GM21576 (cell line): ENCODE data around the gene DNAJC13.

Experiments
- ATAC-seq: cut with Tn5 transposase; IDR thresholded peaks from one replicate; pipeline ENCODE4 v1.9.1; 2021; ENCODE audit warnings: mild to moderate bottlenecking, moderate library complexity; ENCODE audit not compliant: unreplicated experiment

The DNAJC13 gene

DNA sequence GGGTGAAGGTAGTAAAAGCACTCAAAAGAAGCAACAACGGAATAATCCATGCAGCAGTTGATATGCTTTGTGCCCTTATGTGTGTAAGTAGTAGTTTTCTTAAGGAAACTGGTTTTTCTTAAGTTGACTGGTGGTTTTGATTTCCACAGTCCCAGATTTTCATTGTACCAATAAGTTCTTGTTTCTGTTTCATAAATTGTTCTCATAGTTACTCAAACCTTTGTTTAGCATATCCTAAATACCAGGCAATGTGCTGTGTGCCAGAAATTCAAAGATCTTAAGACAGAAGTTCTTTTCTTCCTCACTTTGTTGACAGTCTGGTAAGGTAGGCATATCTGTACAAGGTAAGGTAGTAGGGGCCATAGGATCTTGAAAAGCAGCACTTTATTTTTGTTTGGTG, 40.0 kb downstream of the DNAJC13 start:
- no peak for ATAC-seq

DNA sequence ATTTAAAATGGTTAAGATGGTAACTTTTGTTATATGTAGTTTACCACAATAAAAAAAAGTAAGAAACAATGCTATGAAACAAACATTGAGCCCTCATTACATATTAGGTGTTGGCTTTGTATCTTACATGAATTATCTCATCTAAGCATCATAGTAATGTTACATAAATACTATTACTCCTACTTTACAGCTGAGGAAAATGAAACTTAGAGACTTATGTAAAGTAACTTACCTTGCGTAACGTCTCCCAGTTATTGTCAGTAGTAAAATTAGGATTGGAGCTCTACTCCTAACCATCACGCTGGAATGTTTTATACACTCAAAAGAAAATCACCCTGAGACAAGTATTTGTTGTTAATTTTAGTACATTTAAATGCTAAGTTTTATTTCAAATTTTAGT, 42.2 kb downstream of the DNAJC13 start:
- ATAC-seq, result no peak

DNA sequence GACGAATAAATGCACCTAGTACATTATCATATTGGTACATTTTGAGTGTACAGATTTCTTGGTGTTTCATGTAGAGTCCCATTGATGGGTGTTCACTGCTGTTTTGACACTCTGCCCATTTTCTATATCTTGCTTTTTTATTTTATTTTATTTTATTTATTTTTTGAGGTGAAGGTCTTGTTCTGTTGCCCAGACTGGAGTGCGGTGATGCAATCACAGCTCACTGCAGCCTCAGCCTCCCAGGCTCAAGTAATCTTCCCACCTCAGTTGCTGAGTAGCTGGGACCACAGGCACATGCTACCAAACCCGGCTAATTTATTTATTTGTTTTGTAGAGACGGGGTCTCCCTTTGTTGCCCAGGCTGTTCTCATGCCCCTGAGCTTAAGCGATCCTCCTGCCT, 44.2 kb downstream of the DNAJC13 start:
- ATAC-seq, result no peak

DNA sequence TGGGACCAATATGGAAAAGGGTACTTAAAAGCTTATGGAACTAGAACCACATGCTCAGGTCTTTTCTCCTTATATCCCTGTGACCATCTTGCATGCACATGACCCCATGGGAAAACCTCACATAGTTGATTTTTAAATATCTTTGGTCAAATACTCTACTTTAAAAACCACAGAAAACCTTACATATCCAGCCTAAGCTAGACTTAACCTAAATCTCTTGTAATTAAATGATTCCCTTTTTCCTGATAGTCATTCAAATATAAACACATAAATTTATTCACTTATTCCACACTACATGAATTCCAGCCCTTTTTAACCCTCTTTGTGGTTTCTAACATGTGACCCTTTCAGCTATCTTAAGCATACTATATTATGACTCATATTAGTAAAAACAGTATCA, 46.8 kb downstream of the DNAJC13 start:
- no peak for ATAC-seq

DNA sequence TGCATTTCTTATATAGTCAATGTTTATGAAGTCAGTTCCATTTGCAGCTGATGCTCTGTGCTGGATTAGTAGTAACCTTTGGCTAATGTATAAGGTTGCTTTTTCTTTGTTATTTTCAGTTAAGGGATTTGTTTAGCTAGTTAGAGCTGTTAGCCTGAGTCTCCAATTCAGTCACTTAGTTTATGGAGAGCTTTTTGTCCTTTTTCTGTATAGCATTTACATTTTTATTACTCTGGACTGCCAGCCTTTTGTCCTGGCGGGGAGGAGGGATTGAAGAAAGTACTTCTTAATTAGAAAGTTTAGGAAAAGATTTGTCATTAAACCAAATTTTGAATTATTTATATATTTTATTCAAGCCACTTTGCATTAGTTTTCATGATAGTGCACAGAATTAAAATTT, 52.0 kb downstream of the DNAJC13 start:
- ATAC-seq, result no peak

DNA sequence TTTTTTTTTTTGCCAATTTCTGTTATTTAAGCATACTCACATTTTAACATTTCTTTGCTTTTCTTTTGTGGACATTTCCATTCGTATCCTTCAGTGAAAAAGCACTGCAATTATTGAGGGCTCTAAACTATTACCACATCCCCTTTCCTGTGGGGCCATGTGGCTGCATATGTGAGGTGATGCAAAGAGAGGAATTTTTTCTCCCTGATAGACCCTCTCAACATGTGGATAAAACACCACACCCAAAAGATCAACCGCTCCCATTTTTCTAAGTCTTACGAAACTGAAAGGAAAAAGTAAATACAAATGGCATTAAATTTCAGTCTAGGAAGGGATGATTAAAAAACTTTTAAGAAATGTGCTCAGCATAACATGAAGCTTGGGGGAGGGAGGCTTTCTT, 68.8 kb downstream of the DNAJC13 start:
- ATAC-seq, result no peak

DNA sequence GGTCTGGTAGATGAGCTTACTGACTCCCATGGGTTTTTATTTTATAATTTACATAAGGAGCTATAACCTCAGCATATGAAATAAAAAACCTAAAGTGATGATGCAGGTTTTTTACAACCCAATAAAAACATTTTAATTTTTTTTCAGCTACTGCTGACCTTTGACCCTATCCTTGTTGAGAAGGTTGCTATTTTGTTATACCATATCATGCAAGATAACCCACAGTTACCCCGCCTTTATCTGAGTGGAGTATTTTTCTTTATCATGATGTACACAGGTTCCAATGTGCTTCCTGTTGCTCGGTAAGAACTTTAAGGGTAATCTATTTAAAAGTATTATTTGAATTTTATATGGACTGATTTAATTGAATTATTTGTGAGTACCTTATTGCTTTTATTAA, 70.8 kb downstream of the DNAJC13 start:
- no peak for ATAC-seq

DNA sequence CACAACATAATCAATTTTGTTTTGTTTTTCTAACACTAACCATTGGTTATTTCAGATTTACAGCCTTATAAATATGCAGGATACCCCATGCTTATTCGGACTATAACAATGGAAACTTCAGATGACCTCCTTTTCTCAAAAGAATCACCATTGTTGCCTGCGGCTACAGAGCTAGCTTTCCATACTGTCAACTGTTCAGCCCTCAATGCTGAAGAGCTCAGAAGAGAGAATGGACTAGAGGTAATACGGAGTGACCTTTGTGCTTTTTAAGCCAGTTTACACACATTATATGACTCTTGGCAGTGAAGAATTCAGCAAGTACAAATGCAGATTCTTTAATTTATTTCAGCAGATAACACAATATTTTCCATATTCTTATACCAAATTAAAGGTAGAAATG, 81.8 kb downstream of the DNAJC13 start:
- no peak for ATAC-seq

DNA sequence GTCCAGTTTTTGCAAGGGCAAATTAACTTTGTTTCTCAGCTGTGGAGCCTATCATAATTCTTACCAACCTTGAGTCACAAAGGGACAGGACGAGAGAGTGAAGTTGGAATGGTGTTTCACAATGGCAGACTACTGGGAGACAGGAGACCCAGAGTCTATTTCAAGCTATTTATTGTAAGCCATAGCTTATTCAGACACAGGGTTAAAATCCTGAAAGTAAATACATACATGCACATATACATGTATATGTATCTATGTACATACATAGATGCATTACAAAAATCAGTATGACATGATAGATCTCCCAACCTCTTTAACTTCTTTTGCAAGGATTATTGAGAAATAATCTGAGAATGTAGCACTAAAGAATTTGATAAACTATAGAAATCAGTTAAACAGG, 86.3 kb downstream of the DNAJC13 start:
- no peak for ATAC-seq

DNA sequence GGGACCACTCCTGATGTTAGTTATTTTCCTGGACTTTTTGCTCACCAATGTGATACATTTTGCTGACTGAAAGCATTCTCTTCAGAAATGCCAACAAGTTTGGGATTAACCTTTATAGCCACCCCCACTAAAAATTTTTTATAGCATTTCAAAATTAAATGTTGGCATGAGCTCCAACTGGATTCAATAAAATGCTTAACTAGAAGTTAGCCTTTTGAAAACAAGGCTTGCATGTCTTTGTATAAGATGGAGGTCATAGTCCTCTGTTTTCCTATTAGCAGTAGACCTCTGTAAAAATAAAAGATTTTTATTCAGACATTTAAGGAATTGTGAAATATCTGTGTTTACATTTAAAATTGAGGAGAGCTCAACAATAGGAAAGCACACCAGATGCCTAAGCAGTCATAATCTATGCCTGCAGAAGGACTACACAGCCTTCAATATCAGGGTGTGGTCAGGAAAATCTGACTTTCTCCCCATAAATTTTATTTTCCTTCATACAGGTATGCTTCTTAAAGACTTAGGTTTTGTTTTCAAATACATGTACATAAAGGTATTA, 87.2 kb downstream of the DNAJC13 start:
- ATAC-seq, result no peak

DNA sequence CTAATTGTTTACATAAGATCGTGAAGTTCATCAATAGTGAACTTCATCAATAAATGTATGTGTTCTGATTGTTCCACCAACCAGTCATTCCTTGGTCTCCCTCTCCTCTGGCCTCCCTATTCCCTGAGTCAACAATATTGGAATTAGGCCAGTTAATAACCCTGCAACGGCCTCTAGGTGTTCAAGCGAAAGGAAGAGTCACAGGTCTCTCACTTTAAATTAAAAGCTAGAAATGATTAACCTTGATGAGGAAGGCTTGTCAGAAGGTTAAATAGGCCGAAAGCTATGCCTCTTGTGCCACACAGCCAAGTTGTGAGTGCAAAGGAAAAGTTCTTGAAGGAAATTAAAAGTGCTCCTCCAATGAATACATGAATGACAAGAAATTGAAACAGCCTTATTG, 90.4 kb downstream of the DNAJC13 start:
- ATAC-seq, result no peak

DNA sequence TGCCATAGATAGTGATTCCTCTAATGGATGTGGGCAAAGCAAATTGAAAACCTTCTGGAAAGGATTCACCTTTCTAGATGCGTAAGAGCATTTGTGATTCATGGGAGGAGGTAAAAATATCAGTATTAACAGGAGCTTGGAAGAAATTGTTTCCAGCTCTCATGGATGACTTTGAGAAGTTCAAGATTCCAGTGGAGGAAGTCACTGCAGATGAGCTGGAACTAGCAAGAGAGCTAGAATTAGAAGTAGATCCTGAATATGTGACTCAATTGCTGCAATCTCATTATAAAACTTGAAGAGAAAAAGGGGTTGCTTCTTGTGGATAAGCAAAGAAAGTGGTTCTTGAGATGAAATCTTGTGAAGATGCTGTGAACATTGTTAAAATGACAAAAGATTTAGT, 91.8 kb downstream of the DNAJC13 start:
- ATAC-seq, result no peak

DNA sequence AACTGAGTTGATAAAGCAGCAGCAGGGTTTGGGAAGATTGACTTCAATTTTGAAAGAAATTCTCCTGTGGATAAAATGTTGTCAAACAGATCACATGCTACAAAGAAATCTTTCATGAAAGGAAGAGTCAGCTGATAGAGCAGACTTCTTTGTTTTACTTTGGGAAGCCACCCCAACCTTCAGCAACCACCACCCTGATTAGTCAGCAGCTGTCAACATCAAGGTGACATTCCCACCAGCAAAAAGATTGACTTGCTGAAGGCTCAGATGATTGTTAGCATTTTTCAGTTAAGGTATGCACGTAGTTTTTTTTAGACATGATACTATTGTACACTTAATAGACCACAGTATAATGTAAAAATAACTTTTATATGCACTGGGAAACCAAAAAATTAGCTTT, 92.2 kb downstream of the DNAJC13 start:
- ATAC-seq, result no peak

DNA sequence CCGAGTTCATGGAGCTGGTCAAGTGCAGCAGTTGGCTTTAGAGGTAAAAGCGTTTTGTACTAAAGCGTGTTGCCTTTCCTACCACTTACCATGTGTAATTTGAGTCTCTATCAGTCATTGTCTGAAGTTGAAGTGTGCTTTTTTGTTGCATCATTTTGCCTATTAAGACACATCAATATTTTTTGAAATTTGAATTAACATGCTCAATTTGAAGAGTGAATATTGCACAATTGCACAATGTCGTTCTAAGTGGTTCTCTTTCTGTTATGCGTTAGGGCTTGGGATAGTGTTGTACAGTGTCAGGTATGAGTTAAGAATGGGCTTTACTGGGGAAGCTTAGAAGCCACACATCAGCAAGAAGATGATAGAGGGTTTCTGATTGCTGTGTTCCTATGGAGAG, 95.8 kb downstream of the DNAJC13 start:
- no peak for ATAC-seq

DNA sequence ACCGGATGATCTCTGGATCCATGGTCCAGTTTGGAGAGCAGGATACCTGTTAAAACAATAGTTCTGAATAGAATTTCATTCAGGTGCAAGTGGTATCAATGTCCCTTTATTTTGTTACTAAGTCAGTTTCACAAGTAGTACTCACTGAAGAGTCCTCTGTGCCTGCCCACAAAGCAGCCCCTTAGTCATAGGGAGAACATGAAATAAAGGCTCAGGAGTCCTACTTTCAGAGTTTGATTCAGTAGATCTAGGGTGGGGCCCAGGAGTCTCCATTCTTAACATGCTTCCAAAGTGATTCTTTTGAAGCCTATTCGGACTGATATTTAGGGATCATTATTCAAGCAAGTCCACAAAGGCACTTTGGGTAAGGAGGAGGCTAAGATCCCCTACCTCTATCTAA, 100.0 kb downstream of the DNAJC13 start:
- no peak for ATAC-seq

DNA sequence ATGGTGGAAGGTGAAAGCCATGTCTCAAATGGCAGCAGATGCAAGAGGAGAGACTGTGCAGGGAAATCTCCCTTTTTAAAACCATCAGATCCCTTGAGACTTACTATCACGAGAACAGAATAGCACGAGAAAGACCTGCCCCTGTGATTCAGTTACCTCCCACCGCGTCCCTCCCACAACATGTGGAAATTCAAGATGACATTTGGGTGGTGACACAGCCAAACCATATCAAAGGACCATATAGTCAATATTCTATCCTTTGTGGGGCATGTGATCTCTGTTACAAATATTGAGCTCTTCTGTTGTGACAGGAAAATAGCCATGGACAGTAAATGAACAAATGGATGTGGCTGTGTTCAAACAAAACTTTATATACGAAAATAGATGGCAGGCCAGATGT, 102.6 kb downstream of the DNAJC13 start:
- no peak for ATAC-seq

DNA sequence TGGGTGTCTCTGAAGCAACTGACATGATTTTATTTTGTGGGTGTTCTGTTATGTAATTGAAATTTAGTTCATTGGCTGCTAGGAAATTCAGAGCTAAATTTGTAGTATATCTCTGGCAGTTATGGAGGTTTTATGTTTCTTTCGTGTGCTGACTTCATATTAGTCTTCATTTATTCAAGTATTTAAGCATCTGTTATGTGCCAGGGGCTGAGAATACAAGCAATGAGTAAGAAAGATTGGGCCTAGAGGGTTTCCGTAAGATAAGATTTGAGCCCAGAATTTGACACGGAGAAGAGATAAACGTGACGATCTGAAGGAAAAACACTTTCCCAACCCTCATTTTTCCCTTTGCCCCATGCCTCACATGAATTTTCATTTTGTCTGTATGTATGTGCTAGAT, 104.6 kb downstream of the DNAJC13 start:
- no peak for ATAC-seq

DNA sequence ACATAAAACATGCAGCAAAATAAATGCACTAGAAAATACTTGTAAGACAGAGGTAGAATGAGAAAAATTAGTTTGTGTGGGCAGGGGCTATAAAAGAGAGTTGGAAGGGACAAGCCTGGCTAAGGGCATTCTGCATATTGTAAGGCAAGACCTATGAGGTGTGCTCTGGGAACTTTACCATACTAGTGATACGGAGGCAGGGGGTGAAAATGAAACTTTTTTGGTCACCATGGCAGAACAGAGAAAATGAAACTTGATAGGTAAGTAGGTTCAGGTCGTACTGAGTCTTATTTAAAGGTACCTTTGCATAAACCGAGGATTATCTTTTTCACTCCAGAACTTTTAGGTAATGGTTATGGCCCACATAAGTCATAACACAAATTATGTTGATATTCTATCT, 105.1 kb downstream of the DNAJC13 start:
- no peak for ATAC-seq

DNA sequence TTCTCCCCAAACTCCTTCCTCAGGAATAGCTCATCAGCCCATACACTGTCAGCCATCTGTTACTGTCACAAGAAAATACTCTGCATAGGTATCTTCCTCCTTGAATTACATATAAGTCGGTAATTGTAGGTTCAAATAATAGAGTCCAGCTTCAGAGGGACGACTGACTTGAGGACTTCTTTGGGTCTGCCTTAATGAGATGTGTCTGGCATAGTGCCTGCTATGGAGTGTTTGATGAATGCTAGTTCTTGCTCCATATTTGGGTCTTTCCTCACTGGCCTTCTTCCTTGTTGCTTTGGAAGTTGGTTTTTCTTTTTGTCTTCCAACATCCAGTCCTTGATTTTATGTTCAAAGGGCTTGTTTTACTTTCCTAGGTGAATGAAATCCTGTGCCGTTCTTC, 113.3 kb downstream of the DNAJC13 start:
- no peak for ATAC-seq

DNA sequence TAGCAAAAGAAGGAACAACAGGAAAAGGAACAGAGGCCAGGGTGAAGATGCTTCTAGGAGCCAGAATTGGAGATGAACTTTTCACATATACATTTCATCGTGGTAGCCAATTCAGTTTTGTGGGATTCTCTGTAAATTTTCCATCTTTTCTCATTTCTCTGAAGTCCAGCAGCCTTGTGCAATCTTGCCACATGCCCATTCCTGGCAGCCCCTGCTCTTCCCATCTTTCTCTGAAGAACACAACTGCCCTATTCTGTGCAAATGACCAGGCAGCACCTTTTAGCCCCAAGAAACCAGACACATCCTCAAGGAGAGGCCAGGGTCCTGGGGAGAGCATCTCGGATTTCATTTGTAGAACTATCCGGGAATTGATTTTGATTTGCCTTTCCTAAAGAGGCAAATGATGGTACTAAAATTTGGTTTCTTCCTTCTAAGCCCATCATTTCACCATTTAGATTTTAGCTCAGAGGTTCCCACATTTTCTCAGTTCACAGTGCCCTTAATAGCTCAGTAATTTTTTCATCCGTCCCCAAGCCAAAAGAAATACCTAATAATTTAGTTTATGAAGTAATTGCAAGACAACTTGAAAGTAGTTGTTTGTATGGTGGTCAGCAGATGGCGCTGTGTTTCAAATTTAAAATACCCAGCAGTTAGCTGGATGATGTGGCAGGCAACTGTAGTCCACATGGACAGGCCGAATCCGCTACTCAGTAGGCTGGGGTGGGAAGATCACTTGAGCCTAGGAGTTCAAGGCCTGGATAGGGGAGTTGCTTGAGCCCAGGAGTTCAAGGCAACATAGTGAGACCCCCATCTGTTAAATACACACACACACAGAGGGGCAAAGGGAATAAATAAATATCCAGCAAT, 118.5 kb downstream of the DNAJC13 start:
- no peak for ATAC-seq

DNA sequence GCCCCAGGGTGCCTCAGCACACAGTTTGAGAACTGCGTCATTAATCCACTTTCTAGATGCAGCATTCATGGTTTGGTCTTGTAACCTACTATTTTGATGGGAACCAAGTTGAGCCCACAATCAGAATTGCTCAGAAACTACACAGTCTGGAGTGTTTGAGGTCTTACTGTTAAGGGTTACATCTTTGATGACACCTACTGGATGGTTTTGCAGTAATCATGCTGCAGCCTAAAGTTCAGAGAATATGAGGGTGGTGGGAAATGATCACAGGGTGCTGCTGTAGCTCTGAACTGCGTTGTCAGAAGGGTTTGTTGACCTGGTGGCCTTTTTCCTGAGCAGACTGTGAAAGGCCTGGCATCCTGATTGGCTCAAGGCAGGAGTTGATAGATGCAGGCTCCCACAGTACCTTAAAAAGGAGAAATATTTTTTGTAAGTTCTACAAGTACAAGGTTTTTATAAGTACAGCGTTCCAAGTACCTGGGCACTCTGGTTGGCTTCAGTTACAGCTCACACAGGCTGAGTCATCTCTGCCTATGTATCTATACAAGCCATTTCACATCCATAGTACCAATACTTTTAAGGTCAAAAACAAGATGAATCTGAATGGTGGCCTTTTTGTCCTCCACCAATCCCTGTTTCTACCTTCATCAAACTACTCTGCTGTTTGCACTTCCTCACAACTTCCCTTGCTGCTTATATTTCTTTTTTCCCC, 119.3 kb downstream of the DNAJC13 start:
- ATAC-seq, result no peak

DNA sequence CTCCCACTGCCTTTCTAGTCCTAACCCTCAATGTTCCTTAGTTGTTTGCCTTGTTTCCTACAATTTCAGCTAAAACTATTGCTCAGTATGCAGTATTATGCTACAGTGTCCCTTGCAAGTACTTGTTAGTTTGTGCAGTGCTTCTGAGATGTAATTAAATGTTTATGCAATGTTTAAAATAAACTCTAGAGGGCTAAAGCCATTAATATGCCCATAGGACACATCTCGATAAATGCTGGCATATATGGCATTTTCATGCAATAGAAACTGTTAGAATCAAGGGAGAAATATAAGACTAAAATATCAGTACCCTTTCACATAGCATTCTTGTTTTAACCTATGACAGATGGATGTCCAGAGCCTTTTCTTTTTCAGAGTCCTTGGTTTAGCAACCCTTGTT, 120.0 kb downstream of the DNAJC13 start:
- ATAC-seq, result no peak
